ENCODE data around the gene MAP3K12. TPM values are rescaled to one million over a fixed set of nuclear protein-coding genes. Genes with fewer than 3 reads are reported as not detected.

MAP3K12 gene
- total and polyA plus RNA-seq, 2 of the 4 experiments (the other 2 are of a cell fraction), result 29.0 to 52.5 TPM

DNA sequence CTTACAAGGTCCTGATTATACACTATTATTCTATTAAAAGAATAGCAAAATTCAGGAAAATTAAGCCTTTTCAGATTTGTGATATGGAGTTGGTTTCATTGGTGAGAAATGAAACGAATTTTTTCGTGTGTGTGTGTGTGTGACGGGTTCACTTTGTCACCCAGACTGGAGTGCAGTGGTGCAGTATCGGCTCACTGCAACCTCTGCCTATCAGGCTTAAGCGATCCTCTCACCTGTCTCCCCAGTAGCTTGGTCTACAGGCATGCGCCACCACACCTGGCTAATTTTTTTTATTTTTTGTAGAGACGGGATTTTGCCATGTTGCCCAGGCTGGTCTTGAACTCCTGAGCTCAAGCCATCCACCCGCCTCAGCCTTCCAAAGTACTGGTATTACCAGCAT lies 37.7 kb downstream of the MAP3K12 start:
- CTCF ChIA-PET, result no interaction called here
- in situ Hi-C loops (cut with MboI; ENCODE audit: low sequenced_read_pairs), result no loop called here

More for the DNA sequence above, 37.7 kb downstream of the MAP3K12 start:
- Histone ChIP-seq H2BK15ac (ENCODE audit: low read depth, low read length) (no peak overlapping the region), H3K27me3 (ENCODE audit: control insufficient read depth, insufficient read depth, low read length) (no peaks in the 10 kb centered on the region), H2AFZ (replicated peaks; ENCODE audit: low read length, poor library complexity) (no peak overlapping the region), H3K9ac (ENCODE audit: low read depth, low read length) (no peak overlapping the region), H2AK5ac (ENCODE audit: low read depth, low read length) (no peak overlapping the region), H3K4ac (ENCODE audit: low read depth, low read length) (no peak overlapping the region), H3K56ac (ENCODE audit: extremely low read depth, insufficient read depth, low read length) (no peak overlapping the region), H4K8ac (ENCODE audit: low read depth in 2 of 2, low read length in 2 of 2) (no peak overlapping the region), H3K27ac (ENCODE audit: insufficient read depth, low read length) (no peak overlapping the region), H3K23ac (ENCODE audit: low read depth, low read length) (no peak overlapping the region), H2BK20ac (ENCODE audit: low read depth, low read length) (no peak overlapping the region), H3K4me2 (ENCODE audit: low read depth, low read length) (no peak overlapping the region), H4K20me1 (ENCODE audit: insufficient read depth, low read length) (peaks cover 96% of the 10 kb centered on the region), H3K4me3 (ENCODE audit: insufficient read depth, low read depth, low read length) (no peak overlapping the region), H3K14ac (replicated peaks; ENCODE audit: low read depth, low read length) (no peak overlapping the region), H3K36me3 (ENCODE audit: control insufficient read depth, insufficient read depth, low read length) (peaks cover 83% of the 10 kb centered on the region), H2BK5ac (ENCODE audit: low read depth, low read length, poor library complexity, severe bottlenecking) (no peak overlapping the region), H2AK9ac (replicated peaks; ENCODE audit: low read depth, low read length, poor library complexity) (no peak overlapping the region), H4K5ac (ENCODE audit: low read depth, low read length) (no peak overlapping the region), H3K79me1 (ENCODE audit: low read depth in 1 of 2, low read length in 2 of 2) (peaks cover 48 to 81% of the 10 kb centered on the region in 2 experiments), H3K9me3 (ENCODE audit: control insufficient read depth, insufficient read depth, low read length) (no peaks in the 10 kb centered on the region), H3K18ac (ENCODE audit: low read depth, low read length) (no peak overlapping the region), H2BK120ac (ENCODE audit: low read depth, low read length) (no peak overlapping the region), H4K91ac (ENCODE audit: insufficient read depth, low read depth, low read length) (no peak overlapping the region), H3K9me1 (ENCODE audit: insufficient read depth, low read length) (no peaks in the 10 kb centered on the region), H3K4me1 (ENCODE audit: control insufficient read depth, insufficient read depth, low read length) (peaks cover 8% of the 10 kb centered on the region)
- dilution Hi-C loops (cut with HindIII; ENCODE audit: low sequenced_read_pairs, unreplicated experiment) (no loop called here), intact Hi-C loops (cut with micrococcal nuclease) (no loop called here)
- POLR2A ChIA-PET (ENCODE audit: unreplicated experiment), result interaction anchor here (0.6 kb wide), 1 partner anchor 566 kb away, joined by 7 read pairs; no protein-coding TSS in a partner anchor
- DNase-seq, result no peak
- TF ChIP-seq USF2 (IDR thresholded peaks at IDR 0.05; ENCODE audit: low read depth, low read length) (no peak), CHD1 (IDR thresholded peaks at IDR 0.05; ENCODE audit: low read depth, low read length) (no peak), NFE2L2 (IDR thresholded peaks at IDR 0.05; ENCODE audit: low read depth, low read length) (no peak)
- BruUV-seq (replicated peaks), result no TSS peak
- WGBS, 2 experiments (ENCODE audit: extremely low coverage in 2 of 2, insufficient read length in 1 of 2), result 83% methylated on average over 2 of the region's 8 CpGs; no CpG with 5 or more reads in 1 of the 2 experiments
- no peak for ATAC-seq (ENCODE audit: low read depth)

All from IMR-90 (cell line).